ENCODE data around the gene TDRD12.
"Not testable (repeated sequence)": the region's sequence is repeated elsewhere in the genome, so short reads cannot be mapped to it uniquely, and the experiment has no call there.

TDRD12 gene

DNA sequence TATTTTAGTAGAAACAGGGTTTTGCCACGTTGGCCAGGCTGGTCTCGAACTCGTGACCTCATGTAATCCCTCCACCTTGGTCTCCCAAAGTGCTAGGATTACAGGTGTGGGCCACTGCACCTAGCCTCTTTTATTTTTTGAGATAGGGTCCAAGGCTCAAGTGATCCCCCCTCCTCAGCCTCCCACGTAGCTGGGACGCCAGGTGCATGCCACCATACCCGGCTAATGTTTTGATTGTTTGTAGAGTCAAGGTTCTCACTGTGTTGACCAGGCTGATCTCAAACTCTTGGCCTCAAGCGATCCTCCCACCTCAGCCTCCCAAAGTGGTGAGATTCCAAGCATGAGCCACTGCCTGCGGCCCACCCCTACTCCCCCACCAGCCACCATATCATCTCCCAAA, 143.7 kb downstream of the TDRD12 start:
- CTCF ChIA-PET: no interaction called here
- POLR2A ChIA-PET: no interaction called here
- no peak for DNase-seq (ENCODE audit: low read depth, low spot score)
- TF ChIP-seq, protein P1, sequence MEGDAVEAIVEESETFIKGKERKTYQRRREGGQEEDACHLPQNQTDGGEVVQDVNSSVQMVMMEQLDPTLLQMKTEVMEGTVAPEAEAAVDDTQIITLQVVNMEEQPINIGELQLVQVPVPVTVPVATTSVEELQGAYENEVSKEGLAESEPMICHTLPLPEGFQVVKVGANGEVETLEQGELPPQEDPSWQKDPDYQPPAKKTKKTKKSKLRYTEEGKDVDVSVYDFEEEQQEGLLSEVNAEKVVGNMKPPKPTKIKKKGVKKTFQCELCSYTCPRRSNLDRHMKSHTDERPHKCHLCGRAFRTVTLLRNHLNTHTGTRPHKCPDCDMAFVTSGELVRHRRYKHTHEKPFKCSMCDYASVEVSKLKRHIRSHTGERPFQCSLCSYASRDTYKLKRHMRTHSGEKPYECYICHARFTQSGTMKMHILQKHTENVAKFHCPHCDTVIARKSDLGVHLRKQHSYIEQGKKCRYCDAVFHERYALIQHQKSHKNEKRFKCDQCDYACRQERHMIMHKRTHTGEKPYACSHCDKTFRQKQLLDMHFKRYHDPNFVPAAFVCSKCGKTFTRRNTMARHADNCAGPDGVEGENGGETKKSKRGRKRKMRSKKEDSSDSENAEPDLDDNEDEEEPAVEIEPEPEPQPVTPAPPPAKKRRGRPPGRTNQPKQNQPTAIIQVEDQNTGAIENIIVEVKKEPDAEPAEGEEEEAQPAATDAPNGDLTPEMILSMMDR (IDR thresholded peaks at IDR 0.05; ENCODE audit: insufficient read depth, low read length, missing control alignments): no peak
- no peak overlapping the region for H3K4me3 ChIP-seq (ENCODE audit: low read depth, low read length)

DNA sequence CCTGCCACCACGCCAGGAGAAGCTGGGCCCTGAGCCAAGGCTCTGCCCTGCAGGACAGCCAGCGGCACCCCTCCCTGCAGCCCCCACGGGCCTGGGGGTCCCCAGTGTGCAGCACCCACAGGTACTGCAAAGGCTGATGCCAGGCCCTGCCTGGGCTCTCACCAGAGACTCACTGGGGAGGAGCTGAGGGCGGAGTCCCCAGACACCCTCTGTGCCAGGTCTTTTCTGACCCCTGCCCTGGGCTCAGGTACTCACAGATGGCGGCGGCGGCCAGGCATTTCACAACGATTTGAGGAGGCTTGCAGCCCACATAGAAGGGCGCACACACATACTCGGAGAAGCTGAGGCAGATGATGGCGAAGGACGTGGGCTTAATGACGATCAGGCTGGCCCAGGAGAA, 144.3 kb downstream of the TDRD12 start:
- CTCF ChIA-PET: no interaction called here
- TF ChIP-seq, protein P1 (IDR thresholded peaks at IDR 0.05; ENCODE audit: insufficient read depth, low read length, missing control alignments): no peak
- no peak for DNase-seq (ENCODE audit: low read depth, low spot score)

DNA sequence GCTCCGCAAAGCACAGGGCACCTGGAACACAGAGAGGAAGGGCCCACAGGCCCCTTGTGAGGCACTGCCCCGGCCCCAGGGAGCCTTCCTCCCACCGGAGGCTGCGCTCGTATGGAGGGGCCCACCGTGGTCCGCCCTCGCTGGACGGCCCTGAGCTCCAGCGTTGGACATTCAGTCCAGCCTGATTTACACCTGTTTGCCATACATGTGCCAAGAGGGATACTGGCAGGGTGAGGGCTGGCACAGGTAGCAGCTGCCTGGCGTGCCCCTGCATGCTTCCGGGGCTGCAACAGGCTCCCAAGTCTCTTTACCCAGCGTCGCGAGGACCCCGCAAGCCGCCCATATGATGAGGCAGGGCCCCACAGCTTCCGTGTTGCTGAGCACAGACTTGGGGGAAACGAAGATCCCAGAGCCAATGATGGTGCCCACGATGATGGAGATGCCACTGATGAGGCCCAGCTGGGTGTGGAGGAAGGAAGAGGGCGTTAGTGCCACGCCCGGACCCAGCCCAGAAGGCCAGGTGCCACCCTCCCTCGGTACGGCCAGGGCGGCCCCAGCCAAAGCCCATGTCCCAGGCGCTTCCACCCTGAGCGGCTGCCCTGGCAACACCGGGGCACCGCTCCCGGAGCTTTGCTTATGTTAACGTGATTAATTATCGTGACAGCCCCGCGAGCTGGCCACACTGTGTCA, 144.9 kb downstream of the TDRD12 start:
- CTCF ChIA-PET: no interaction called here
- H3K4me3 ChIP-seq (ENCODE audit: low read depth, low read length): no peak overlapping the region
- no peak for DNase-seq (ENCODE audit: low read depth, low spot score)
- POLR2A ChIA-PET: no interaction called here
- TF ChIP-seq, protein P1 (IDR thresholded peaks at IDR 0.05; ENCODE audit: insufficient read depth, low read length, missing control alignments): no peak

More for the DNA sequence above, 144.3 kb downstream of the TDRD12 start:
- H3K4me3 ChIP-seq (ENCODE audit: low read depth, low read length): no peak overlapping the region
- POLR2A ChIA-PET: no interaction called here

DNA sequence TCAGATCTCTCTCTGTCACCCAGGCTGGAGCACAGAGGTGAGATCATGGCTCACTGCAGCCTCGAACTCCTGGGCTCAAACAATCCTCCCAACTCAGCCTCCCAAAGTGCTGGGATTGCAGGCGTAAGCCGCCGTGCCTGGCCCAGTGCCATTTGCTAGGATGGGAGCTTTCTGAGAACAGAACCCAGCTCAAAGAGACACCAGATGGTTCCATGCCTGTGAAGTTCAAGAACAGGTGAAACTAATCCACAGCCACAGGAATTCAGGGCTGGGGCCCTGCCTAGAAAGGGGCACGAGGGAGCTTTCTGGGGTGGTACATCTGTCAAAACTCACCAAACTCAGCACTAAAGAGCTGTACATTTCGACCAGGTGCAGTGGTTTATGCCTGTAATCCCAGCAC, 145.8 kb downstream of the TDRD12 start:
- CTCF ChIA-PET: no interaction called here
- TF ChIP-seq, protein P1 (IDR thresholded peaks at IDR 0.05; ENCODE audit: insufficient read depth, low read length, missing control alignments): no peak
- DNase-seq (ENCODE audit: low read depth, low spot score): no peak
- POLR2A ChIA-PET: no interaction called here
- no peak overlapping the region for H3K4me3 ChIP-seq (ENCODE audit: low read depth, low read length)

- DNase-seq (ENCODE audit: low read depth, low spot score): no peak
- POLR2A ChIA-PET: interaction anchor here (0.6 kb wide), 1 partner anchor 85 kb away, joined by 3 read pairs; no protein-coding TSS in a partner anchor
- H3K4me3 ChIP-seq (ENCODE audit: low read depth, low read length): no peak overlapping the region
- CTCF ChIA-PET: no interaction called here
- TF ChIP-seq, protein P1 (IDR thresholded peaks at IDR 0.05; ENCODE audit: insufficient read depth, low read length, missing control alignments): no peak
Measured at GRCh38 chr19:32866061-32866460, 146.5 kb downstream of the TDRD12 start.

- DNase-seq (ENCODE audit: low read depth, low spot score): no peak
- ChIA-PET POLR2A (no interaction called here), CTCF (no interaction called here)
- H3K4me3 ChIP-seq (ENCODE audit: low read depth, low read length): no peak overlapping the region
- TF ChIP-seq, protein P1 (IDR thresholded peaks at IDR 0.05; ENCODE audit: insufficient read depth, low read length, missing control alignments): no peak
Measured at GRCh38 chr19:32866564-32867265, 147.1 kb downstream of the TDRD12 start.

DNA sequence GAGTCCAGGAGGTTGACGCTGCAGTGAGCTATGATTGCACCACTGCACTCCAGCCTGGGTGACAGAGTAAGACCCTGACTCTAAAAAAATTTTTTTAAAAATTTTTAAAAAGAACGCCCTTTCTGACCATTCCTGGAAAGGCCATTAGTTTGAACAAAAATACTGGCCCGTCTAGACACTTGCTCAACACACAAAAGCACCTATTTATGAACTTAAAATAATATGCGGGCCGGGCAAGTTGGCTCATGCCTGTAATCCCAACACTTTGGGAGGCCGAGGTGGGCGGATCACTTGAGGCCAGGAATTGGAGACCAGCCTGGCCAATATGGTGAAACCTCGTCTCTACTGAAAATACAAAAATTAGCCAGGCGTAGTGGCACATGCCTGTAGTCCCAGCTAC, 147.9 kb downstream of the TDRD12 start:
- DNase-seq (ENCODE audit: low read depth, low spot score); POLR2A ChIA-PET: not testable (repeated sequence)

More for the DNA sequence above, 147.9 kb downstream of the TDRD12 start:
- H3K4me3 ChIP-seq (ENCODE audit: low read depth, low read length); CTCF ChIA-PET: not testable (repeated sequence)

All from AG04449 (cell line).